ENCODE data around the gene SCNN1A. TPM values are rescaled to one million over a fixed set of nuclear protein-coding genes. Genes with fewer than 3 reads are reported as not detected.

The SCNN1A gene
- total and polyA plus RNA-seq, 2 donors (not counting 3 experiments of a cell fraction or from before 2014, with no cell fraction given): 0.12 to 0.18 TPM

DNA sequence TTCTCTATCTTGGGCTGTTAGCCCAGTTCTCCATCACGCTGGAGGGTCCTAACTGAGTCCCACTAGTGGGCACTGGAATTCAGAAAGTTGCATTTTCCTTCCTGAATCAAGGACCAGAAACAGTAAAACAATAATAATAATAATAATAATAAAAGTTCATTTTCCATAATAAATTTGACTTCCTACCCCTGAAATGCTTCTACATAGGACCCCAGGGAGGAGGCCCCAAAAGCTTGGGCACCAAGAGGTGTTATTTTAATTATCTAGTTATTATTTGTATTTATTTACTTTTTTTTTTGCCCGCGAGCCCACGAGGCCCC, 12.4 kb downstream of the SCNN1A start:
- TF ChIP-seq POLR2A (IDR thresholded peaks at IDR 0.05; ENCODE audit: low read depth, low read length): no peak
- TF ChIP-seq FOS (IDR thresholded peaks at IDR 0.05; ENCODE audit: borderline replicate concordance, insufficient read depth, low read length): no peak
- TF ChIP-seq POLR2AphosphoS5 (IDR thresholded peaks at IDR 0.05; ENCODE audit: insufficient read depth, low read depth, low read length): no peak
- no peak for TF ChIP-seq CTCF (IDR thresholded peaks at IDR 0.05; ENCODE audit: extremely low read depth in 1 of 2, insufficient read depth in 1 of 2, low read depth in 1 of 2, low read length in 2 of 2)
- no peak for TF ChIP-seq JUN (IDR thresholded peaks at IDR 0.05; ENCODE audit: borderline replicate concordance, insufficient read depth, insufficient read length, low read depth)
- no peak for TF ChIP-seq GATA2 (IDR thresholded peaks at IDR 0.05; ENCODE audit: insufficient read depth, insufficient read length, low read depth, low read length)
- TF ChIP-seq, protein P1, sequence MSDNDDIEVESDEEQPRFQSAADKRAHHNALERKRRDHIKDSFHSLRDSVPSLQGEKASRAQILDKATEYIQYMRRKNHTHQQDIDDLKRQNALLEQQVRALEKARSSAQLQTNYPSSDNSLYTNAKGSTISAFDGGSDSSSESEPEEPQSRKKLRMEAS (IDR thresholded peaks at IDR 0.05; ENCODE audit: insufficient read depth, insufficient read length): no peak
- no peak for TF ChIP-seq EZH2 (IDR thresholded peaks at IDR 0.05; ENCODE audit: borderline replicate concordance, low read depth, low read length, severe bottlenecking)
- no peak for TF ChIP-seq MYC (IDR thresholded peaks at IDR 0.05; ENCODE audit: low read depth, low read length)
- H3K9me1 ChIP-seq (replicated peaks; ENCODE audit: control insufficient read depth, extremely low read depth, insufficient read depth, low read length): no peaks in the 10 kb centered on the region
- dilution Hi-C loops (cut with MboI; ENCODE audit: extremely low pct_ligation_motif_present, low sequenced_read_pairs): no loop called here
- peaks cover 20% of the 10 kb centered on the region for H3K4me1 ChIP-seq (ENCODE audit: control insufficient read depth, extremely low read depth, insufficient read depth, low read length)
- no peak overlapping the region for H3K4me3 ChIP-seq (replicated peaks in 1 of 3; ENCODE audit: insufficient read depth in 1 of 3, low read depth in 1 of 3, low read length in 3 of 3)
- CTCF ChIA-PET: interaction anchor here (0.9 to 2.4 kb wide), 10 partner anchors 11 to 103 kb away, joined by 3 to 33 read pairs (median 6); partner anchors contain the start of genes LTBR and TNFRSF1A
- H3K27ac ChIP-seq (ENCODE audit: insufficient read depth, low read depth, low read length): no peak overlapping the region
- no peaks in the 10 kb centered on the region for H3K36me3 ChIP-seq (ENCODE audit: control insufficient read depth in 2 of 2, extremely low read depth in 1 of 2, insufficient read depth in 2 of 2, low read length in 2 of 2)
- intact Hi-C loops (cut with micrococcal nuclease): loop anchor here (2.0 kb wide), 2 partner anchors 26 to 40 kb away; no protein-coding TSS in a partner anchor
- no peaks in the 10 kb centered on the region for H3K79me2 ChIP-seq (ENCODE audit: control insufficient read depth, insufficient read depth, low read length)
- no peaks in the 10 kb centered on the region for H3K9me3 ChIP-seq (replicated peaks; ENCODE audit: control insufficient read depth, insufficient read depth, low read length)
- no peak overlapping the region for H3K4me2 ChIP-seq (ENCODE audit: insufficient read depth, low read length)
- H4K20me1 ChIP-seq (replicated peaks; ENCODE audit: control insufficient read depth, extremely low read depth, insufficient read depth, low read length): no peaks in the 10 kb centered on the region
- DNase-seq (ENCODE audit: low read depth, low spot score) (no peak), FAIRE-seq (no peak)
- POLR2A ChIA-PET: interaction anchor here (1.0 to 1.6 kb wide), 4 partner anchors 10 to 171 kb away, joined by 3 to 7 read pairs (median 4); no protein-coding TSS in a partner anchor
- peak overlapping the region; percentile 35 for H2AFZ ChIP-seq (ENCODE audit: low read depth, low read length)
- H3K9ac ChIP-seq (replicated peaks; ENCODE audit: extremely low read depth, insufficient read depth, low read length): no peak overlapping the region
- no peaks in the 10 kb centered on the region for H3K27me3 ChIP-seq (ENCODE audit: control insufficient read depth in 2 of 2, insufficient read depth in 2 of 2, low read length in 2 of 2)
- BruUV-seq (replicated peaks): no TSS peak
